HG03103 (cell line): ENCODE data around the gene CLEC16A.

Experiments
- ATAC-seq: cut with Tn5 transposase; IDR thresholded peaks from one replicate; pipeline ENCODE4 v1.9.1; 2021; ENCODE audit warnings: low read depth; ENCODE audit not compliant: unreplicated experiment

The CLEC16A gene

GRCh38 chr16:10939649-10940234, 4.6 kb upstream of the CLEC16A start:
- ATAC-seq = no peak

- no peak for ATAC-seq
These were observed 3.8 kb upstream of the CLEC16A start for GRCh38 chr16:10940501-10941079.

- no peak for ATAC-seq
These were observed 3.0 kb upstream of the CLEC16A start for GRCh38 chr16:10941127-10941933.

DNA sequence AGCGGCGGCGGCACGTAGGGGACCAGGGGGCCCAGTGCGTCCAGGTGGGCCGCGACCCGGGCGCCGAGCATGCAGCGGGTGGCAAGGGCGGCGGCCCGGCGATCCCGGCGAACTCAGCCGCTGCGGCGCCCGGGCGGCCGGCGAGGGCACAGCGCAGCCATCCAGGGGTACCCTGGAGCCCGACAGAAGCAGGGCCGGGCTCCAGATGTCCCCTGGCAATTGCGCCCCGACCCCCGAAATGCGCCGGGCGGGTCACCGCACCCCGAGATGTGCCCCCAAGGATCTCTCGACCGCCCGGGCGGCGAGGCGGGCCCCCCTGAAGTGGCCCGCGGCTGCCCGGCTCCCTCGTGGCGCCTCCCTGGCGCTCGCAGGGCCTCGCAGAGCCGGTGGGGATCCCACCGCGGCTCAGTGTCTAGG, 2.4 kb upstream of the CLEC16A start:
- peak; percentile 6 for ATAC-seq

- ATAC-seq = peak; percentile 63
These were observed 1.9 kb upstream of the CLEC16A start, which contains the start of gene DEXI for GRCh38 chr16:10942352-10943063. Gene DEXI (minus strand): TSS chr16:10942468. CDS start chr16:10942005, 463 bp downstream.

DNA sequence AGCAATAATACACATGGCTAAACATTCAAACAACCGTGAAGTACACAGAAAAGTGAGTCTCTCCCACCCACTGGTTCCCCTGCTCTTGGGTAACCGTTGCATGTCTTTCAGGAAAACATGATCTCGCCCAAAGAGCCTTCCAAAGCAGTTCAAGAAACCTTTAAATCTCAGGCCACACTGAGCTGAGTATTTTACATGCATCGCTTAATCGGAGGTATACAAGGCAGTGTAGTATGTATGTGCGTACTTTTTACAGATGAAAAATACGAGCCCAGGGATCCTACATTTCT, 1.4 kb upstream of the CLEC16A start:
- ATAC-seq = no peak

GRCh38 chr16:10945065-10945787, 862 bp downstream of the CLEC16A start:
- no peak for ATAC-seq

- ATAC-seq = no peak
These were observed 1.9 kb downstream of the CLEC16A start for GRCh38 chr16:10946308-10946707.

- ATAC-seq = no peak
These were observed 2.9 kb downstream of the CLEC16A start for GRCh38 chr16:10947211-10947787.

DNA sequence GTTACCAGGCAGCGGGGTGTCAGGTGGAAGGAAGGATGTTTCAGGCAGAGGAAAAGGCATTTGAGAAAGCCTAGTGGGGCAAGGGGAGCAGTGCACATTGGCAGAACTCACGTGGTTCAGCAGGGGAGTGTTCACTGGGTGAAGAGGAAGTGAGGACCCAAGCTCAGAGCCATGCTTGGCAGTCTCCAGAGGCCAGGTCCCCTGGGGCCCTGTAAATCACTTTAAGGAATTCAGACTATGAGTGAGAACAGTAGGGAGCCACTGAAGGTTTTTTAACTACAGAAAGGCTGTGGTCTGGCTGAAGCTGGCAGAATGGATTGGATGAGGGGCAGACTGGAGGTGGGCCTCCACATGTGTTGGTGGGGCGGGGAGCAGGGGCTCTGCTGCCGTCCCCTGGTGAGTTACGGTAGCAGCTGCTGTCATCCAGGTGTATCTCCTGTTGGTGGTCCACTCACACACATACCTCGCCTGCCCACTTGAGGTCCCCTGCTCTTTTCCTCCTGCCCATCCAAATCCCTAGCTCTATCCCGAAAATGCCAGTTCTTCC, 5.1 kb downstream of the CLEC16A start:
- peak; percentile 71 for ATAC-seq

DNA sequence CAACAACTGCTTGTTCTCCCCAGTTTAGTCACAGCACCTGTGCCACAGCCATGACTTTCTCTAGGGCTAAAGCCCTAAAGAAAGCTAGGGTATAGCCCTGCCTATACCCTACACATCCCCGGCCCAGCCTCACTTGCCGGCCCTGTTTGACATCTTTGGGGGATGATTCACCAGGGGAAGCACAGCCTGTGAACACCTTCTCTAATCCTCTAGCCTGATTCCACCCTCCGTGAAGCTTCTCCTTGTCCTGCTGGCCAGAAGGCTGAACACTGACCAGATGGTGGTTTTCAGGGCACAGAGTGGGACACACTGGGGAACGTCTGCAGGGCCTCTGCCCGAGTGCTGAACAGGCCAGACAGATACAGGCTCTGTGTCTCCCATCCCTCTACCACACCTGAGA, 6.0 kb downstream of the CLEC16A start:
- no peak for ATAC-seq

DNA sequence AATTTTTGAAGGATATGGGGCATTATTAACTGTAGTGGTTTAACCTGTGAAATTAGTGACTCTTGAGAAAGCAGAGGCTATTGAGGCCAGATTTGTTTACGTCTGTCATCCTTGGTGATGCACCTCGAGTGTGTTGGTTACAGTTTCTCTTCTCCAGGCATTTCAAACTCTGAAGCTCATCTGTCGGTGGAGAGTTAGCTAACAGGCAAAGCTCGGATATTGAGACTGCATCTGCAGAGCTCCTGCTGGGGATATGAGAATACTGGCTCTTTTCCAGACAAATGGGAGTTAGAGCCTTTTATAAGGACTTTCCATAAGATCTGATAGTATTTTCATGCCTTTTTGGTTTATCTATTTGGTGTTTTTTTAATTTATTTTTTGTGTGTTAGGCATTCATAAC, 6.7 kb downstream of the CLEC16A start:
- ATAC-seq = no peak

- ATAC-seq = no peak
These were observed 10.5 kb downstream of the CLEC16A start for GRCh38 chr16:10954903-10955302.

DNA sequence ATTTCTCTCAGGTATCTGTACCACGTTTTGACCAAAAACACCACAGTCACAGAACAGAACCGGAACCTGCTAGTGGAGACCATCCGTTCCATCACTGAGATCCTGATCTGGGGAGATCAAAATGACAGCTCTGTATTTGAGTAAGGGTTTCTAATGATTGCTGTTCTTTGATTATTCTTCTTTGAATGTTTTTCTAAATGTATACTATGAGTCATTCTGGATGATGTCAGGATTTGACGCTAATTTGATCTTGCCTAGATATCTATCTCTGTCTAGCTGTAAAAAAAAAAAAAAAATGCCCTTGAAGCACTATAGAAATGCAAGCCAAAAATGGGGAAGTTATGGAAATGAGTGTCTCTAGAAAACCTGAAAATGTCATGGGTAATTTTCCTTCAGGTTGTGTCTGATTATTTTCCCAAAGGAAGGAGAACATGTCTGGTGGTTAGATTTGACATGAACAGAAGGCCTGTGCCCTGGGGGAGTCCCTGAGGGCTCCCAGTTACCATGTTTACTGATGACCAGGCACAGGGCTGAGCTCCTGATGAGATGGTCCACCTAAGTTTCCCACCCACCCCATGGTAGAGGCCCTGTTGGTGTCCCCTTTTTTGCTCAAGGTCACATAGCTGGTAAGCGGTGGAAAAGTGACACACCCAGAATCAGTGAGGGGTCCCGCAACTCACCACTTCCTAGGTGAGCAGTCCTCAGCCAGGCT, 13.6 kb downstream of the CLEC16A start:
- no peak for ATAC-seq

DNA sequence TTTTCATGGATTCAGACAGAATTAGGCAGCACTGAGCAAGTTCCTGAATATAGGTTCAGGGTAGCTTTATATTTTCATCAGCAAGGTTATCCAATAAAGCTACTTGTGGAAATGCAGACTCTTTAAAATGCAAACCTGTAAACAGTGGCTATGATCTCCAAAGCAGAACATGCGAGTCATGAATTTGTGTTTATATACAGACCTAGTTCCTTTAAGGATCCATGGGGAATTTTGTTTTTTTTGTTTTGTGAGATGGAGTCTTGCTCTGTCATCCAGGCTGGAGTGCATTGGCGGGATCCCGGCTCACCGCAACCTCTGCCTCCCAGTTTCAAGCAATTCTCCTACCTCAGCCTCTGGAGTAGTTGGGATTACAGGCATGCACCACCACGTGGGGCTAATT, 14.8 kb downstream of the CLEC16A start:
- no peak for ATAC-seq

GRCh38 chr16:10961231-10961630, 16.9 kb downstream of the CLEC16A start:
- ATAC-seq = no peak

DNA sequence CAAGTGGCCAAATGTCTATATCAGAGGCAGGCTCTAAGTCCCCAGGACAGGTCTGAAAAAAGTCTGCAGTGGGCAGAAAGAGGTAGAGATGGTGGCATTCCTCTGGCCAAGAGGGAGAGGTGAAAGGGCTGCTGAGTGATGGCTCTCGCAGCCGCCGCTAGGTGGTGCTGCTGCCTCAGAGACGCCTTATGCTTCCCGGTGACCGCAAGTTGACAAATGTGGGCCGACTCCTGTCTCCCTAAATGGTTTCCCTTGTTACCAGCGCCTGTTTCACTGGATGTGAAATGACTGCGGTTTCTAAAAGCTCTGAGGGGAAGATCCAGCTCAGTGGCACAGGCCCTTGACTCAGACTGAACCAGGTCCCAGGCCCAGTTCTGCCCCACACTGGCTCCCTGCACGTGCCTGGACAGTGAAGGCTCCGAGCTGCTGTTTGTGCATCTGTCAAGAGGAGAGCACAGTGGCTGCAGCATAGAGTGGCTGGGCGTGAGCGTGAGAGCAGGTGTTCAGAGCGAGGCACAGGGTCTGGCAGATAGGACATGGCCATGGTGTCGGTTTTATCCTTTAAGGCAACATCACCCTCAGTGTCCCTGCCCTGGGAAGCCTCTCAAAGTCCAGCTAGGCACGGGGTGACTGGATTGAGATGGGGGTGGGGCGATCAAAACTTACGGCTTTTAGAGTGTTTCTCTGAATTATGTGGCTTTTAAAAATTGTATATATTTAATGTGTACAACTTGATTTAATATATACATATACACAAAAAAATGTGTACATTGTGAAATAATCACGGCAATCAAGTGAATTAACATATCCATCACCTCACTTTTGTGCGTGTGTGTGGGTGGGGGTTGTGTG, 19.9 kb downstream of the CLEC16A start:
- ATAC-seq = no peak

- ATAC-seq = no peak
These were observed 20.5 kb downstream of the CLEC16A start for GRCh38 chr16:10964891-10965326.
